MCF 10A (cell line): ENCODE results near the gene B3GAT1. TPM values are rescaled to one million over a fixed set of nuclear protein-coding genes. Genes with fewer than 3 reads are reported as not detected.

Source experiments
- BruUV-seq: library from RNA; stranded (reverse); fragments of 400-500 nt; replicated peaks from 2 replicates; lab custom pipeline; 2021; lab: Mats Ljungman, UMichigan
- CTCF ChIA-PET: fragments of 300-600 bp; sonication (Branson Sonifier 250); formaldehyde crosslinking; extraction: SDS; loops from one replicate; lab custom pipeline; 2021; ENCODE audit warnings: antibody characterized with exemption, inconsistent platforms; lab: Yijun Ruan, JAX
- POLR2A ChIA-PET: fragments of 300-600, 350-650 bp; sonication (Branson Sonifier 250); formaldehyde crosslinking; extraction: SDS; loops from one replicate; lab custom pipeline; 2020; ENCODE audit warnings: antibody characterized with exemption, inconsistent platforms; lab: Yijun Ruan, JAX
- DNase-seq: peaks from one replicate; pipeline ENCODE4 v3.0.0-alpha.2; 2018; ENCODE audit not compliant: unreplicated experiment
- H3K27ac Mint-ChIP-seq: one replicate; pipeline ENCODE4 v1.8.0; 2022; ENCODE audit warnings: mild to moderate bottlenecking, low read depth, mixed read lengths; ENCODE audit not compliant: unreplicated experiment
- H3K27me3 Mint-ChIP-seq: one replicate; pipeline ENCODE4 v1.8.0; 2022; ENCODE audit warnings: mixed read lengths; ENCODE audit not compliant: insufficient read depth, unreplicated experiment
- H3K36me3 Mint-ChIP-seq: one replicate; pipeline ENCODE4 v1.8.0; 2022; ENCODE audit warnings: mild to moderate bottlenecking, moderate library complexity, mixed read lengths; ENCODE audit not compliant: insufficient read depth, unreplicated experiment
- H3K4me1 Mint-ChIP-seq: one replicate; pipeline ENCODE4 v1.8.0; 2022; ENCODE audit warnings: mixed read lengths; ENCODE audit not compliant: insufficient read depth, unreplicated experiment
- H3K4me3 Mint-ChIP-seq: one replicate; pipeline ENCODE4 v1.8.0; 2022; ENCODE audit warnings: mild to moderate bottlenecking, moderate library complexity, mixed read lengths; ENCODE audit not compliant: unreplicated experiment
- H3K9me3 Mint-ChIP-seq: one replicate; pipeline ENCODE4 v1.8.0; 2022; ENCODE audit warnings: mixed read lengths; ENCODE audit not compliant: unreplicated experiment
- intact Hi-C: fragments of 100-400 bp; cut with micrococcal nuclease; formaldehyde crosslinking; loops from 2 replicates; pipeline ENCODE4 v1.14.1; 2022
- total RNA-seq: library from RNA; stranded (reverse); gene quantifications from 2 replicates; pipeline ENCODE4 v1.2.3, GENCODE V29; 2022
- TF ChIP-seq, protein P1 (sequence below): fragments of 200-600 bp; IDR thresholded peaks from one replicate; pipeline ENCODE4 v1.8.0; 2022; ENCODE audit warnings: antibody characterized with exemption, mild to moderate bottlenecking; ENCODE audit not compliant: unreplicated experiment

The B3GAT1 gene
- total RNA-seq, 1 experiment from 2014 or later = not detected

DNA sequence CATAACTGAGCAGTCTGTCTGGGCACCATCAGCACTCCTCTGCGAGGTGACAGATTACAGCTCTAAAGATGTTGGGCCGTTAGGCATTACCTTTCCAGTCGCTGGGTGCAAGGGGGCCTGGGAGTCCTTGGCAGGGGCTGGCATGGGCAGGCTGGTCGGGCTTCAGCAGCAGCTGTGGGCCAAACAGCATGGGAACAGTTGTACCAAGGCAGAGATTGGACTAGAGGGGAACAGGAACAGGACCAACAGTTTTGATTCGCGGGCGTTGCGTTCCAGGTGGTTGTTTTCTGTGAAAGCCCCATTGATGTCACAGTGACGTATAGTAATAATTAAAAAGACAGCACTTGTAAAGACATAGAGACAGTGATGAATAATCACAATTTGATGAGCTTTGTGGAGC, 25.8 kb upstream of the B3GAT1 start:
- Mint-ChIP-seq H3K27me3 (no peaks in the 10 kb centered on the region), H3K4me1 (no peaks in the 10 kb centered on the region), H3K27ac (no peak overlapping the region), H3K4me3 (no peak overlapping the region), H3K36me3 (no peaks in the 10 kb centered on the region), H3K9me3 (peaks cover 28% of the 10 kb centered on the region)
- POLR2A ChIA-PET = no interaction called here
- intact Hi-C loops = no loop called here
- CTCF ChIA-PET = interaction anchor here (0.6 to 0.7 kb wide), 2 partner anchors 140 to 176 kb away, joined by 3 to 4 read pairs; no protein-coding TSS in a partner anchor
- no TSS peak for BruUV-seq
- TF ChIP-seq, protein P1, sequence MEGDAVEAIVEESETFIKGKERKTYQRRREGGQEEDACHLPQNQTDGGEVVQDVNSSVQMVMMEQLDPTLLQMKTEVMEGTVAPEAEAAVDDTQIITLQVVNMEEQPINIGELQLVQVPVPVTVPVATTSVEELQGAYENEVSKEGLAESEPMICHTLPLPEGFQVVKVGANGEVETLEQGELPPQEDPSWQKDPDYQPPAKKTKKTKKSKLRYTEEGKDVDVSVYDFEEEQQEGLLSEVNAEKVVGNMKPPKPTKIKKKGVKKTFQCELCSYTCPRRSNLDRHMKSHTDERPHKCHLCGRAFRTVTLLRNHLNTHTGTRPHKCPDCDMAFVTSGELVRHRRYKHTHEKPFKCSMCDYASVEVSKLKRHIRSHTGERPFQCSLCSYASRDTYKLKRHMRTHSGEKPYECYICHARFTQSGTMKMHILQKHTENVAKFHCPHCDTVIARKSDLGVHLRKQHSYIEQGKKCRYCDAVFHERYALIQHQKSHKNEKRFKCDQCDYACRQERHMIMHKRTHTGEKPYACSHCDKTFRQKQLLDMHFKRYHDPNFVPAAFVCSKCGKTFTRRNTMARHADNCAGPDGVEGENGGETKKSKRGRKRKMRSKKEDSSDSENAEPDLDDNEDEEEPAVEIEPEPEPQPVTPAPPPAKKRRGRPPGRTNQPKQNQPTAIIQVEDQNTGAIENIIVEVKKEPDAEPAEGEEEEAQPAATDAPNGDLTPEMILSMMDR = no peak
- no peak for DNase-seq

DNA sequence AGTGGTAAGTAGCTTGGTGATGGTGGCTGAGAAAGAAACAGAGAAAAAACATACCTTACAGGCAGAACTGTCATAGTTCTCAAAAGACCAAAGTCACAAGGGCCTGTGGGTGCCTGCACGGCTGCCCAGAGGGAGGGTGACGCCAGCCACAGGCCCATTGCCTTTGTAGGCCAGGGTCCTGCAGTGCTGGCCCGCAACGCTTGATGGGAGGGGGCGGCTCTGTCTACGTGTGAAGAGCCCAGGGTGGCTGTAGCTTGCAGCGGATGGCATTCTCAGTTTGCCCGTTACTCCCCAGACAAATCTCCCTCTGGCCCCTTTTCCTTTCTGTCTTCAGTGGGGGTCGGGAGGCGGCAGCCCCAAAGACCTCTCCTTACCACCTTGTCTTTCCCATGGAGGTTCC, 24.7 kb upstream of the B3GAT1 start:
- Mint-ChIP-seq H3K27ac (no peak overlapping the region), H3K27me3 (no peaks in the 10 kb centered on the region)
- no peak for DNase-seq

DNA sequence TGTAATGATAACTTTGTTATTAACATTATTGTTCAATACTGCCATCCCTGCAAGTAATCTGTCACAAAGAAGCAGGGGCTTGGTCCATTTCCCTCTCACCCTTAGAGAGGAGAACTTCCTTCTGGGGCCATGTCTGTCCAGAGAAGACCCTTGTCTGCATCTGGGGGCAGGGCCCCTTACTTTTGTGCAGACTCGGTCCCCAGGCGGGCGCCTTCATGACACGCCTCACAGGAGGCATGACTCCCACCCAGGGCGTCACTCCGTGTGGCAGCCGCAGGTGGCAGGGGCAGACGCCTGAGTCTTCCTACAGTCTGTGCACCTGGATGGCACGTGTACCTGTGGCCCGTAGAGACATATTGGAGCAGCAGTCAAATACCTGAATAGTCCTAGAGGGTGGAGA, 21.8 kb upstream of the B3GAT1 start:
- POLR2A ChIA-PET = no interaction called here

More for the DNA sequence above, 24.7 kb upstream of the B3GAT1 start:
- ChIA-PET CTCF (interaction anchor here (0.7 kb wide), 1 partner anchor 123 kb away, joined by 3 read pairs; no protein-coding TSS in a partner anchor), POLR2A (no interaction called here)
- intact Hi-C loops = no loop called here
- no TSS peak for BruUV-seq
- H3K9me3 Mint-ChIP-seq = peaks cover 24% of the 10 kb centered on the region
- H3K36me3 Mint-ChIP-seq = no peaks in the 10 kb centered on the region
- H3K4me1 Mint-ChIP-seq = no peaks in the 10 kb centered on the region
- TF ChIP-seq, protein P1 = no peak
- H3K4me3 Mint-ChIP-seq = no peak overlapping the region

DNA sequence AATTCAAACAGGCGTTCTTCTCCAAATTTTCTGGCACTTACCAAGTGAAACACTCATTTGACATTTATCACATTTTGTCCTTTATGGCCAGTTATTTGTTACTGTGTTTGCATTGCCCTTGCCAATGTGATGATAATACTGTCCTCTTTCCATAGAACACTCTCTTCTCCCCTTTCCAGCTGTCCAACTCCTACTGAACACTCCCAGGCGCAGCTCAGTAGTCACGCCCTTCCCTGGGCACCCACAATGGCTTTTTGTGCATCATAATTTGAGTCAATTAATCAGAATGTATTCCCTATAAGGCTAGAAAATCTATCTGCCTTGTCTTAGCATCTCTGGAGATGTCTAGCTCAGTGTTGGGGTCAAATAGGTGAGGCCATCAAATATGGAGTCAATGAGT, 21.2 kb upstream of the B3GAT1 start:
- Mint-ChIP-seq H3K4me1 (no peaks in the 10 kb centered on the region), H3K4me3 (no peak overlapping the region), H3K27me3 (no peaks in the 10 kb centered on the region), H3K9me3 (peaks cover 16% of the 10 kb centered on the region), H3K27ac (no peak overlapping the region), H3K36me3 (no peaks in the 10 kb centered on the region)
- POLR2A ChIA-PET = no interaction called here
- intact Hi-C loops = no loop called here
- TF ChIP-seq, protein P1 = no peak
- CTCF ChIA-PET = no interaction called here
- DNase-seq = no peak
- BruUV-seq = no TSS peak

More for the DNA sequence above, 21.8 kb upstream of the B3GAT1 start:
- Mint-ChIP-seq H3K36me3 (no peaks in the 10 kb centered on the region), H3K27me3 (no peaks in the 10 kb centered on the region), H3K4me1 (no peaks in the 10 kb centered on the region), H3K27ac (no peak overlapping the region), H3K4me3 (no peak overlapping the region), H3K9me3 (peaks cover 16% of the 10 kb centered on the region)
- CTCF ChIA-PET = no interaction called here
- no TSS peak for BruUV-seq
- TF ChIP-seq, protein P1 = no peak
- no peak for DNase-seq
- intact Hi-C loops = no loop called here
